DOHH2 (cell line): ENCODE data around the gene SIPA1L3.

Experiments used
- EZH2phosphoT487 ChIP-seq: fragments of 200-600 bp; sonication (generic); IDR thresholded peaks from 2 replicates; pipeline ENCODE4 v1.6.1; 2017; ENCODE audit warnings: borderline replicate concordance, mild to moderate bottlenecking, antibody characterized with exemption, low read length, moderate library complexity, mixed read lengths
- TF ChIP-seq, protein P1 (sequence below): fragments of 200-600 bp; sonication (generic); IDR thresholded peaks from one replicate; pipeline ENCODE4 v1.5.1; 2014; ENCODE audit warnings: antibody characterized with exemption, mild to moderate bottlenecking, low read depth, low read length; ENCODE audit not compliant: poor library complexity, severe bottlenecking

DNA sequence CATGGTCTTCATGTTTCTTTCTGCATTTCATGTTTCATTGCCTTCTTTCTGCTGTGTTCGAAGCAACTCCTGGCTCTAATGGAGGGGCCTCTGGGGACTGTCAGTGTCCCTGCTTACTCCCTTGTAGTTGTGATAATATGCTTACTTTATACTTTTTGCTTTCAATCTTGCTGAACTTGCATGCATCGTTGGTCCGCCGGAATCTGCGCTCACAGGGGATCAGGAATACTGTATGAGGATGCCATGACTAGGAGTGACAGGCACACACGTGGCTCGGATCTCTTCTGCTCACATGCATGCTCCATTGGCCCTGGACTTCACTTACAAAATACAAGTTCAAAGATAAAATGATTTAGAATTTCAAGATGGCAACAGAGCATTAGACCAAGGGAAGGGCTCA lies 108.8 kb downstream of the SIPA1L3 start:
- TF ChIP-seq, protein P1, sequence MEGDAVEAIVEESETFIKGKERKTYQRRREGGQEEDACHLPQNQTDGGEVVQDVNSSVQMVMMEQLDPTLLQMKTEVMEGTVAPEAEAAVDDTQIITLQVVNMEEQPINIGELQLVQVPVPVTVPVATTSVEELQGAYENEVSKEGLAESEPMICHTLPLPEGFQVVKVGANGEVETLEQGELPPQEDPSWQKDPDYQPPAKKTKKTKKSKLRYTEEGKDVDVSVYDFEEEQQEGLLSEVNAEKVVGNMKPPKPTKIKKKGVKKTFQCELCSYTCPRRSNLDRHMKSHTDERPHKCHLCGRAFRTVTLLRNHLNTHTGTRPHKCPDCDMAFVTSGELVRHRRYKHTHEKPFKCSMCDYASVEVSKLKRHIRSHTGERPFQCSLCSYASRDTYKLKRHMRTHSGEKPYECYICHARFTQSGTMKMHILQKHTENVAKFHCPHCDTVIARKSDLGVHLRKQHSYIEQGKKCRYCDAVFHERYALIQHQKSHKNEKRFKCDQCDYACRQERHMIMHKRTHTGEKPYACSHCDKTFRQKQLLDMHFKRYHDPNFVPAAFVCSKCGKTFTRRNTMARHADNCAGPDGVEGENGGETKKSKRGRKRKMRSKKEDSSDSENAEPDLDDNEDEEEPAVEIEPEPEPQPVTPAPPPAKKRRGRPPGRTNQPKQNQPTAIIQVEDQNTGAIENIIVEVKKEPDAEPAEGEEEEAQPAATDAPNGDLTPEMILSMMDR: no peak
- no peak for TF ChIP-seq EZH2phosphoT487
